ENCODE data around the gene KIR2DL1. TPM values are rescaled to one million over a fixed set of nuclear protein-coding genes. Genes with fewer than 3 reads are reported as not detected.
"Not testable (repeated sequence)": the region's sequence is repeated elsewhere in the genome, so short reads cannot be mapped to it uniquely, and the experiment has no call there.

Gene KIR2DL1
- total RNA-seq = not detected

DNA sequence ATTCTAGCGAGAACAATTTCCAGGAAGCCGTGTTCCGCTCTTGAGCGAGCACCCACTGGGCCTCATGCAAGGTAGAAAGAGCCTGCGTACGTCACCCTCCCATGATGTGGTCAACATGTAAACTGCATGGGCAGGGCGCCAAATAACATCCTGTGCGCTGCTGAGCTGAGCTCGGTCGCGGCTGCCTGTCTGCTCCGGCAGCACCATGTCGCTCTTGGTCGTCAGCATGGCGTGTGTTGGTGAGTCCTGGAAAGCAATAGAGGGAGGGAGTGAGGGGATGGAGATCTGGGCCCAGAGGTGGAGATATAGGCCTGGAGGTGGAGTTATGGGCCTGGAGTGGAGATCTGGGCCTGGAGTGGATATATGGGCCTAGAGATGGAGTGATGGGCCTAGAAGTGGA lies at the start of gene KIR2DL1:
Gene KIR2DL1 (plus strand): TSS at position 148 of the 400 bp plus-strand sequence. CDS start 58 bp downstream, at position 206.
- H3K4me3 ChIP-seq; intact Hi-C loops (cut with DNase I; ENCODE audit: low total_unique reads); H3K27me3 ChIP-seq; H3K27ac ChIP-seq; H3K4me1 ChIP-seq; H3K9me3 ChIP-seq; H3K36me3 ChIP-seq; DNase-seq (ENCODE audit: low spot score in 2 of 2): not testable (repeated sequence)

DNA sequence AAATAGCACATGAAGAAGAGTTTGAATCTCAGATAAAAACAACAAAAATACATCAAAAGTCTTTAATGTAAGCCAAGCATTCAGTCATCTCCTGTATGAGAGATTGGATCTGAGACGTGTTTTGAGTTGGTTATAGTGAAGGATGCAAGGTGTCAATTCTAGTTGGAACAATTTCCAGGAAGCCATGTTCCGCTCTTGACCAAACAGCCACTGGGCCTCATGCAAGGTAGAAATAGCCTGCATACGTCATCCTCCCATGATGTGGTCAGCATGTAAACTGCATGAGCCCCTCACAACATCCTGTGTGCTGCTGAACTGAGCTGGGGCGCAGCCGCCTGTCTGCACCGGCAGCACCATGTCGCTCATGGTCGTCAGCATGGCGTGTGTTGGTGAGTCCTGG lies 45.5 kb upstream of the KIR2DL1 start, which contains the start of gene KIR3DL3:
Gene KIR3DL3 (plus strand): TSS at position 301 of the 400 bp plus-strand sequence. CDS start 55 bp downstream, at position 356.
- peaks cover 5 to 38% of the 10 kb centered on the region in 2 donors for H3K9me3 ChIP-seq
- H3K36me3 ChIP-seq = no peaks in the 10 kb centered on the region
- intact Hi-C loops (cut with DNase I; ENCODE audit: low total_unique reads) = no loop called here

DNA sequence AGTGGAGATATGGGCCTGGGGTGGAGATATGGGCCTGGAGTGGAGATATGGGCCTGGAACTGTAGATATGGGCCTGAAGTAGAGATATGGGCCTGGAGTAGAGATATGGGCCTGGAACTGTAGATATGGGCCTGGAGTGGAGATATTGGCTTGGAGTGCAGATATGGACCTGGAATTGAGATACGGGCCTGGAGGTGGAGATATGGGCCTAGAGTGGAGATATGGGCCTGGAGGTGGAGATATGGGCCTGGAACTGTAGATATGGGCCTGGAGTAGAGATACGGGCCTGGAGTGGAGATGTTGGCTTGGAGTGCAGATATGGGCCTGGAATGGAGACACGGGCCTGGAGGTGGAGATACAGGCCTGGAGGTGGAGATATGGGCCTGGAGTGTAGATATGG lies 44.9 kb upstream of the KIR2DL1 start:
- intact Hi-C loops (cut with DNase I; ENCODE audit: low total_unique reads) = no loop called here
- H3K36me3 ChIP-seq = no peaks in the 10 kb centered on the region
- DNase-seq (ENCODE audit: low spot score in 2 of 2) = no peak
- no peaks in the 10 kb centered on the region for H3K27me3 ChIP-seq
- no peak overlapping the region for H3K27ac ChIP-seq
- TF ChIP-seq POLR2A (IDR thresholded peaks at IDR 0.05) = no peak
- TF ChIP-seq POLR2AphosphoS5 (IDR thresholded peaks at IDR 0.05) = no peak
- TF ChIP-seq, protein P1, sequence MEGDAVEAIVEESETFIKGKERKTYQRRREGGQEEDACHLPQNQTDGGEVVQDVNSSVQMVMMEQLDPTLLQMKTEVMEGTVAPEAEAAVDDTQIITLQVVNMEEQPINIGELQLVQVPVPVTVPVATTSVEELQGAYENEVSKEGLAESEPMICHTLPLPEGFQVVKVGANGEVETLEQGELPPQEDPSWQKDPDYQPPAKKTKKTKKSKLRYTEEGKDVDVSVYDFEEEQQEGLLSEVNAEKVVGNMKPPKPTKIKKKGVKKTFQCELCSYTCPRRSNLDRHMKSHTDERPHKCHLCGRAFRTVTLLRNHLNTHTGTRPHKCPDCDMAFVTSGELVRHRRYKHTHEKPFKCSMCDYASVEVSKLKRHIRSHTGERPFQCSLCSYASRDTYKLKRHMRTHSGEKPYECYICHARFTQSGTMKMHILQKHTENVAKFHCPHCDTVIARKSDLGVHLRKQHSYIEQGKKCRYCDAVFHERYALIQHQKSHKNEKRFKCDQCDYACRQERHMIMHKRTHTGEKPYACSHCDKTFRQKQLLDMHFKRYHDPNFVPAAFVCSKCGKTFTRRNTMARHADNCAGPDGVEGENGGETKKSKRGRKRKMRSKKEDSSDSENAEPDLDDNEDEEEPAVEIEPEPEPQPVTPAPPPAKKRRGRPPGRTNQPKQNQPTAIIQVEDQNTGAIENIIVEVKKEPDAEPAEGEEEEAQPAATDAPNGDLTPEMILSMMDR (IDR thresholded peaks at IDR 0.05) = no peak
- H3K4me1 ChIP-seq = no peaks in the 10 kb centered on the region
- H3K9me3 ChIP-seq = peaks cover 5 to 33% of the 10 kb centered on the region in 2 donors
- no peak overlapping the region for H3K4me3 ChIP-seq

More for the DNA sequence above, 45.5 kb upstream of the KIR2DL1 start, which contains the start of gene KIR3DL3:
- DNase-seq (ENCODE audit: low spot score in 2 of 2) = no peak
- Histone ChIP-seq H3K4me1 (no peaks in the 10 kb centered on the region), H3K4me3 (no peak within 1 kb of the TSS), H3K27ac (no peak within 1 kb of the TSS), H3K27me3 (no peaks in the 10 kb centered on the region)
- TF ChIP-seq, protein P1 (IDR thresholded peaks at IDR 0.05) = no peak
- no peak for TF ChIP-seq POLR2A (IDR thresholded peaks at IDR 0.05)
- TF ChIP-seq POLR2AphosphoS5 (IDR thresholded peaks at IDR 0.05) = no peak

DNA sequence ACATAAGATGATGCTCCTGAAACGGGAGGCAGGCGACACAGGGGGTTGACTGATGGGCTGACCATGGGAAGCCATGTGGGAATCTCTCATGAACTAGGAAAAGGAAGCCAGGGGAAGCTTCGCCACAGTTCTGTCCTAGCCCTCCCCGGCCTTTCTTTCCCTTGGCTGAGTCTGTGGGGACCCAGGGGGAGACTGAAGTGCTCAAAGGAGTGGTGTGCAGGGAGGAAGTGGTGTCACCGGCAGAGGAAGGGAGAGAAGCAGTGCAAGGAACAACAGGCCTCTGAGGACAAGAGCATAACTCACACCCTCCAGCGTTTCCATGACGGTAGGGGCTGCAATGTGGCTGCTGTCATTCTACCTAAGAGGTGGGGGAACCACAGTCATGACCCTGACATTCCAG lies 44.3 kb upstream of the KIR2DL1 start:
- Histone ChIP-seq H3K9me3 (peaks cover 5 to 26% of the 10 kb centered on the region in 2 donors), H3K27ac (no peak overlapping the region), H3K36me3 (no peaks in the 10 kb centered on the region), H3K4me3 (no peak overlapping the region), H3K27me3 (no peaks in the 10 kb centered on the region), H3K4me1 (no peaks in the 10 kb centered on the region)
- TF ChIP-seq, protein P1 (IDR thresholded peaks at IDR 0.05) = no peak
- TF ChIP-seq POLR2AphosphoS5 (IDR thresholded peaks at IDR 0.05) (no peak), POLR2A (IDR thresholded peaks at IDR 0.05) (no peak)
- intact Hi-C loops (cut with DNase I; ENCODE audit: low total_unique reads) = no loop called here
- no peak for DNase-seq (ENCODE audit: low spot score in 2 of 2)

DNA sequence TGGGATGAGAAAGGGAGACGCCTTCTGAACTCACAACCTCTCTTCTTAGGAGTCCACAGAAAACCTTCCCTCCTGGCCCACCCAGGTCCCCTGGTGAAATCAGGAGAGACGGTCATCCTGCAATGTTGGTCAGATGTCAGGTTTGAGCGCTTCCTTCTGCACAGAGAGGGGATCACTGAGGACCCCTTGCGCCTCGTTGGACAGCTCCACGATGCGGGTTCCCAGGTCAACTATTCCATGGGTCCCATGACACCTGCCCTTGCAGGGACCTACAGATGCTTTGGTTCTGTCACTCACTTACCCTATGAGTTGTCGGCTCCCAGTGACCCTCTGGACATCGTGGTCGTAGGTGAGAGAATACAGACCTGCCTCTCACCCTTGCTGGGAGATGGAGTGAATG lies 42.0 kb upstream of the KIR2DL1 start:
- no peak for TF ChIP-seq POLR2A (IDR thresholded peaks at IDR 0.05)
- no peak for TF ChIP-seq POLR2AphosphoS5 (IDR thresholded peaks at IDR 0.05)
- TF ChIP-seq, protein P1 (IDR thresholded peaks at IDR 0.05) = no peak
- intact Hi-C loops (cut with DNase I; ENCODE audit: low total_unique reads) = no loop called here
- Histone ChIP-seq H3K9me3 (peaks cover 0 to 6% of the 10 kb centered on the region in 2 donors), H3K4me3 (no peak overlapping the region), H3K36me3 (no peaks in the 10 kb centered on the region), H3K27me3 (no peaks in the 10 kb centered on the region), H3K27ac (no peak overlapping the region), H3K4me1 (no peaks in the 10 kb centered on the region)
- no peak for DNase-seq (ENCODE audit: low spot score in 2 of 2)

DNA sequence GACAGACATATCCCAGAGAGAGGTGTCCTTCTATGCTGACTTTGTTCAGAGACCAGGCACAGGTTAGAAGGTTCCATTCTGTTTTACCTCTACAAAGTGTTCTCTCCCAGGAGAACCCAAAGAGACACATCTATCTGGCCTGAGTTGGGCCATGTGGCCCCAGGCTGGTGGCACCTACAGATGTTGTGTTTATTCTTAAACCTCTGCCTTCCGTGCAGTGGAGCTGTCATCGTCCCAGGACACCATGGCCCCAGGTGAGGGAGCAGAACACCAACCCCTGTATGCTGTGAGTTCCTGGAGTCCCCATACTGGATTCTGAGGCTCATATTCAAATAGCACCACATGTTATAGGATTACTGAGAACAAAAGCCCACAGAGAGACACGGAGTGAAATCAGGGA lies 41.4 kb upstream of the KIR2DL1 start:
- Histone ChIP-seq H3K27me3 (no peaks in the 10 kb centered on the region), H3K4me1 (no peaks in the 10 kb centered on the region), H3K4me3 (no peak overlapping the region), H3K9me3 (peaks cover 0 to 6% of the 10 kb centered on the region in 2 donors), H3K27ac (no peak overlapping the region), H3K36me3 (no peaks in the 10 kb centered on the region)
- TF ChIP-seq POLR2AphosphoS5 (IDR thresholded peaks at IDR 0.05) = no peak
- TF ChIP-seq, protein P1 (IDR thresholded peaks at IDR 0.05) = no peak
- TF ChIP-seq POLR2A (IDR thresholded peaks at IDR 0.05) = no peak
- intact Hi-C loops (cut with DNase I; ENCODE audit: low total_unique reads) = no loop called here
- no peak for DNase-seq (ENCODE audit: low spot score in 2 of 2)
